K562 (cell line): ENCODE measurements around the gene UBALD2. TPM values are rescaled to one million over a fixed set of nuclear protein-coding genes. Genes with fewer than 3 reads are reported as not detected.

Source experiments
- CHCHD3 ChIP-seq: fragments of 250-450 bp; sonication (Bioruptor Pico); IDR thresholded peaks from 2 replicates; pipeline ENCODE4 v2.1.2; 2022; ENCODE audit warnings: mild to moderate bottlenecking
- CHD4 ChIP-seq: fragments of 200-600 bp; sonication (generic); IDR thresholded peaks from 3 replicates; pipeline ENCODE4 v1.6.1; 2012; ENCODE audit warnings: low read depth, mild to moderate bottlenecking, mixed read lengths, low read length, inconsistent platforms; ENCODE audit not compliant: insufficient read depth, insufficient replicate concordance, poor library complexity, severe bottlenecking
- ELF1 ChIP-seq: fragments of 200-800 bp; sonication (Bioruptor generic); IDR thresholded peaks from 2 replicates; pipeline ENCODE4 v1.6.1; 2016; ENCODE audit warnings: missing genetic modification characterization, missing compliant biosample characterization
- ESRRA ChIP-seq: fragments of 450-650 bp; IDR thresholded peaks from 2 replicates; pipeline ENCODE4 v1.6.1; 2014; ENCODE audit warnings: low read depth, mild to moderate bottlenecking, moderate library complexity, borderline replicate concordance
- FOXK1 ChIP-seq: sonication (generic); formaldehyde crosslinking; IDR thresholded peaks from 2 replicates; pipeline ENCODE4 v1.8.0; 2022; ENCODE audit warnings: missing genetic modification reagents, mild to moderate bottlenecking, borderline replicate concordance
- HDAC2 ChIP-seq: fragments of 450-650 bp; IDR thresholded peaks from 2 replicates; pipeline ENCODE4 v1.6.1; 2016; ENCODE audit warnings: mild to moderate bottlenecking
- NEUROD1 ChIP-seq: fragments of 150-350 bp; IDR thresholded peaks from 2 replicates; pipeline ENCODE4 v1.6.1; 2014; ENCODE audit warnings: borderline replicate concordance, low read length, low read depth; ENCODE audit not compliant: partially characterized antibody
- PCBP2 ChIP-seq: fragments of 200-400 bp; formaldehyde crosslinking; IDR thresholded peaks from 2 replicates; pipeline ENCODE4 v1.6.1; 2018; ENCODE audit warnings: low read length, low read depth, mild to moderate bottlenecking, moderate library complexity; ENCODE audit not compliant: poor library complexity, severe bottlenecking
- PURB ChIP-seq: sonication (generic); formaldehyde crosslinking; IDR thresholded peaks from 2 replicates; pipeline ENCODE4 v1.9.0; 2021; ENCODE audit warnings: low read depth, mild to moderate bottlenecking, missing genetic modification reagents
- RBM15 ChIP-seq: fragments of 200-400 bp; formaldehyde crosslinking; IDR thresholded peaks from 2 replicates; pipeline ENCODE4 v1.6.1; 2018; ENCODE audit warnings: mild to moderate bottlenecking, low read length, moderate library complexity; ENCODE audit not compliant: insufficient read depth
- ZFP1 ChIP-seq: fragments of 450-650 bp; formaldehyde crosslinking; IDR thresholded peaks from 2 replicates; pipeline ENCODE4 v1.4.0; 2020; ENCODE audit warnings: mild to moderate bottlenecking, mixed read lengths
- ZNF184 ChIP-seq: sonication (generic); formaldehyde crosslinking; IDR thresholded peaks from 2 replicates; pipeline ENCODE4 v1.5.0; 2020; ENCODE audit warnings: missing genetic modification reagents
- polyA plus RNA-seq, 8 experiments: library from polyadenylated mRNA; depleted of rRNA in 4 of 8; stranded (reverse) in 5 of 8; unstranded in 3 of 8; fragments of >200 nt; fragmentation: Nextera tagmentation in 2 of 8; fragmentation: Illumina TruSeq in 1 of 8; extraction: Ambion mirVana in 2 of 8; extraction: Trizol in 1 of 8; gene quantifications; 2 replicates each; pipeline versions ENCODE4 v1.2.1 to v1.2.3, GENCODE V29; 2011 to 2014; ENCODE audit warnings: inconsistent platforms in 1 of 8, missing spikeins in 1 of 8
- total RNA-seq, 7 experiments: library from RNA; depleted of rRNA in 6 of 7; stranded (reverse); fragments of >200 nt in 6 of 7; fragmentation: Illumina TruSeq in 2 of 7; extraction: Trizol in 2 of 7; gene quantifications; 2 replicates each; pipeline versions ENCODE4 v1.2.1 to v1.2.3, GENCODE V29; 2011 to 2021; ENCODE audit warnings: low replicate concordance in 1 of 7
- TF ChIP-seq, protein P1 (sequence below): fragments of 450-650 bp; conservative IDR thresholded peaks from 2 replicates; pipeline ENCODE4 v1.6.1; 2016; ENCODE audit warnings: missing genetic modification characterization, low read depth, mild to moderate bottlenecking, control low read depth, missing compliant biosample characterization
- TF ChIP-seq, protein P2 (sequence below), 2 experiments: fragments of 450-650 bp in 1 of 2; sonication (generic) in 1 of 2; formaldehyde crosslinking in 1 of 2; IDR thresholded peaks in 1 of 2; conservative IDR thresholded peaks in 1 of 2; 2 replicates each; pipeline versions ENCODE4 v1.6.1 to v1.8.1; 2016 to 2023; ENCODE audit warnings: mild to moderate bottlenecking in 2 of 2, moderate library complexity in 2 of 2, inconsistent platforms in 1 of 2, missing genetic modification reagents in 1 of 2
- TF ChIP-seq, protein P3 (sequence below): fragments of 450-650 bp; formaldehyde crosslinking; IDR thresholded peaks from 2 replicates; pipeline ENCODE4 v1.4.0; 2020; ENCODE audit warnings: mild to moderate bottlenecking, moderate library complexity
- TF ChIP-seq, protein P4 (sequence below): fragments of 250-450 bp; sonication (Bioruptor Pico); IDR thresholded peaks from 2 replicates; pipeline ENCODE4 v1.5.0; 2021; ENCODE audit warnings: mild to moderate bottlenecking, moderate library complexity
- TF ChIP-seq, protein P5 (sequence below), 2 experiments: IDR thresholded peaks; 2 replicates each; pipeline ENCODE4 v1.6.1; 2011; ENCODE audit warnings: borderline replicate concordance in 1 of 2, control low read depth in 1 of 2, low read depth in 1 of 2, low read length in 1 of 2, mild to moderate bottlenecking in 1 of 2, mixed read lengths in 1 of 2, moderate library complexity in 1 of 2; ENCODE audit not compliant: insufficient read depth in 1 of 2, insufficient read length in 1 of 2, poor library complexity in 1 of 2, severe bottlenecking in 1 of 2; ENCODE audit errors: extremely low read depth in 1 of 2

UBALD2 gene
- total and polyA plus RNA-seq, 9 of the 15 experiments (the other 6 are each of a cell fraction or from before 2014, with no cell fraction given), result 2.3 to 94.1 (median 25.3) TPM

DNA sequence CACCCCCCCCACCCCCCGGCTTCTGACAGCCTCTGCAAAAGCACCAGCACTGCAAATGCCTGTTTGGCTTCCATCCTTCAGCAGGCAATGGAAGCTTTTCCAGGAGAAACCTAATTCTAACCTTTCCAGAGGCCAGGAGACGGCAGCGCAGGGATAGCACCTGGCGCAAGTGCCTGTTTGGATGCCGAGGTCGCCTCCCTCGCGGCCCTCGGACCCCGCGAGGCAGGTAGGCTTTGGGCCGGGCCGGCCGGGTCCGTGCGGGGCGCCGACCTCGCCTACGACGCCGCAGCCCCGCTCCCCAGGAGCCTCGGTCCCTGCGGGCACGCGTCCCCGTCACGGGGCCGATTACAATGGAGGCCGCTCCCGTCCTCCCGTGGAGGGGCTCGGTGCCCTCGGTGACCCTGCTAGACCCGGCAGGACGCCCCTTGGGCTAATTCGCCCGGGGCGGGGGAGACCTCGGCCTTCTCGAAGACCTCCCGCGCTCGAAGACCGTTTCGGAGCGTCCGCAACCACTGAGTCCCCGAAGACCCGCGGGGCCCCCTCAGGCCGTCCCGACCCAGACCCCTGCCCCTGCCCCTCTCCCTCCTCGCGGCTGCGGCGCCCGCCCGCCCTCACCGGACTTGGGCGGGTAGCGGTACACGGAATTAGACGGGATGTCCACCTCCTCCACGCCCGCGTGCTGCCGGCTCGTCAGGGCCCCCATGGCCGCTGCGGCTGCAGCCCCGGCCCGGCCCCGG, 25.4 kb upstream of the UBALD2 start (continued):
- TF ChIP-seq, protein P1, sequence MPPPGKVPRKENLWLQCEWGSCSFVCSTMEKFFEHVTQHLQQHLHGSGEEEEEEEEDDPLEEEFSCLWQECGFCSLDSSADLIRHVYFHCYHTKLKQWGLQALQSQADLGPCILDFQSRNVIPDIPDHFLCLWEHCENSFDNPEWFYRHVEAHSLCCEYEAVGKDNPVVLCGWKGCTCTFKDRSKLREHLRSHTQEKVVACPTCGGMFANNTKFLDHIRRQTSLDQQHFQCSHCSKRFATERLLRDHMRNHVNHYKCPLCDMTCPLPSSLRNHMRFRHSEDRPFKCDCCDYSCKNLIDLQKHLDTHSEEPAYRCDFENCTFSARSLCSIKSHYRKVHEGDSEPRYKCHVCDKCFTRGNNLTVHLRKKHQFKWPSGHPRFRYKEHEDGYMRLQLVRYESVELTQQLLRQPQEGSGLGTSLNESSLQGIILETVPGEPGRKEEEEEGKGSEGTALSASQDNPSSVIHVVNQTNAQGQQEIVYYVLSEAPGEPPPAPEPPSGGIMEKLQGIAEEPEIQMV (tag), result no peak
- no peak for TF ChIP-seq FOXK1 (CRISPR knock-in tag)
- no peak for TF ChIP-seq PCBP2
- TF ChIP-seq CHCHD3 (CRISPR knock-in tag), result no peak
- TF ChIP-seq ZNF184 (CRISPR knock-in tag), result no peak
- TF ChIP-seq, protein P2, sequence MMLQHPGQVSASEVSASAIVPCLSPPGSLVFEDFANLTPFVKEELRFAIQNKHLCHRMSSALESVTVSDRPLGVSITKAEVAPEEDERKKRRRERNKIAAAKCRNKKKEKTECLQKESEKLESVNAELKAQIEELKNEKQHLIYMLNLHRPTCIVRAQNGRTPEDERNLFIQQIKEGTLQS (IDR thresholded peaks at IDR 0.05), result no peak
- TF ChIP-seq, protein P2 (CRISPR knock-in tag; conservative IDR thresholded peaks at IDR 0.05), result no peak
- no peak for TF ChIP-seq ESRRA
- TF ChIP-seq, protein P3, sequence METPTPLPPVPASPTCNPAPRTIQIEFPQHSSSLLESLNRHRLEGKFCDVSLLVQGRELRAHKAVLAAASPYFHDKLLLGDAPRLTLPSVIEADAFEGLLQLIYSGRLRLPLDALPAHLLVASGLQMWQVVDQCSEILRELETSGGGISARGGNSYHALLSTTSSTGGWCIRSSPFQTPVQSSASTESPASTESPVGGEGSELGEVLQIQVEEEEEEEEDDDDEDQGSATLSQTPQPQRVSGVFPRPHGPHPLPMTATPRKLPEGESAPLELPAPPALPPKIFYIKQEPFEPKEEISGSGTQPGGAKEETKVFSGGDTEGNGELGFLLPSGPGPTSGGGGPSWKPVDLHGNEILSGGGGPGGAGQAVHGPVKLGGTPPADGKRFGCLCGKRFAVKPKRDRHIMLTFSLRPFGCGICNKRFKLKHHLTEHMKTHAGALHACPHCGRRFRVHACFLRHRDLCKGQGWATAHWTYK (CRISPR knock-in tag), result 0 out of 2 replicates have a peak, but pooled peaks have one; percentile 33
- no peak for TF ChIP-seq ELF1 (tag)
- no peak for TF ChIP-seq ZFP1 (CRISPR knock-in tag)
- TF ChIP-seq NEUROD1, result no peak
- no peak for TF ChIP-seq PURB
- TF ChIP-seq, protein P4, sequence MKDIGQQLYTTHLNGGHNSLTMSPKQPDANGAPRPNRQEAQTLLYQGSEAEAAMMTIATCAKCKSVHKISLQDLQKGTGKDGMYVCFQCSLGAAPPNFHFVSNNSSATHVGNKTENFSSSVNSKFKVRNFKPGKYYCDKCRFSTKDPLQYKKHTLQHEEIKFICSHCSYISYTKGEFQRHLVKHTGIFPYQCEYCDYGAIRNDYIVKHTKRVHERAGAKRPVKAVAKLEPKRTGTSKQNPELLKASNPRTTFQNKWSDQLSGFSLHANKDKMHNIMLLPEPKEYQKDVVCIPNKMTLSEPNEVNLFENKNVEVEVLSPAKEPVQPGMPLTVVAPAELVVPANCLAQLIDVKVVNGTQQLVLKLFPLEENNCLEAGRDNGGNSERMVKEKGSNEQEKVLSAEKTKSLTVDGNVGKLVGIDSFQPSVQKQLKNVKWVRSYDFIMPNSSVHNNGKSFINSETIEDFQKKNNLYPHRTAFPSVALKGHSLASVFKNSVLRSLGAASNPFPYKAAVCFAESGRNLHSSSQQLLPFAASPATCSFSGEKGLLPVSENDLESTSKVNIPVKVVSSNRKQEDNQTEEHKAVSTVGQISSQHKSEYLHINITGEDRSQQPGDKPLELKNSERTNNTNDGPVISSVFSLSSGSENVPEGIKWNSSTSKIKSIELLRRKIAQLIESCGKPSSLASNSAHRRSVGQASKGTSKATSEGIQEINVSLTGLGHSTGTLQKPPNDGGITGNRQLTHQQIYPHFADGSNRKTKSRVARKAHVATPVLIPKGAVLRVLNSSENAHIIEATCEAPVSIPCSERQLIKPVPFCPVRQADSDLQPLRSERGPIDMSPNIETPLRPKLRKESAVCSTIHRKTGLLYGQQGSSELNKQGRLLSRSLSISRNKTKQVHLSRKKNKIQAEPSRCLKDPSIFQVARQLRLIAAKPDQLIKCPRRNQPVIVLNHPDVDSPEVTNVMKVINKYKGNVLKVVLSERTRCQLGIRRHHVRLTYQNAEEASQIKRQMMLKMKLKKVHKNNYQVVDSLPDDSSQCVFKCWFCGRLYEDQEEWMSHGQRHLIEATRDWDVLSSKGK (CRISPR knock-in tag), result no peak
- no peak for TF ChIP-seq HDAC2
- TF ChIP-seq RBM15, result no peak
- no peak for TF ChIP-seq CHD4
- TF ChIP-seq, protein P5, sequence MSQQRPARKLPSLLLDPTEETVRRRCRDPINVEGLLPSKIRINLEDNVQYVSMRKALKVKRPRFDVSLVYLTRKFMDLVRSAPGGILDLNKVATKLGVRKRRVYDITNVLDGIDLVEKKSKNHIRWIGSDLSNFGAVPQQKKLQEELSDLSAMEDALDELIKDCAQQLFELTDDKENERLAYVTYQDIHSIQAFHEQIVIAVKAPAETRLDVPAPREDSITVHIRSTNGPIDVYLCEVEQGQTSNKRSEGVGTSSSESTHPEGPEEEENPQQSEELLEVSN (IDR thresholded peaks at IDR 0.05; ENCODE audit: borderline replicate concordance in 1 of 2, extremely low read depth in 1 of 2, insufficient read depth in 1 of 2, insufficient read length in 1 of 2, low read depth in 1 of 2, low read length in 1 of 2, poor library complexity in 1 of 2, severe bottlenecking in 1 of 2), result peak; percentile 76 to 80
